Middle frontal gyrus (tissue), 1 donor: ENCODE data around the gene OBP2A.
"Not testable (repeated sequence)": the region's sequence is repeated elsewhere in the genome, so short reads cannot be mapped to it uniquely, and the experiment has no call there.

Source experiments
- DNase-seq: peaks from one replicate; pipeline ENCODE4 v3.0.0-alpha.2; 2015; ENCODE audit warnings: low spot score; ENCODE audit errors: extremely low spot score

Gene OBP2A

DNA sequence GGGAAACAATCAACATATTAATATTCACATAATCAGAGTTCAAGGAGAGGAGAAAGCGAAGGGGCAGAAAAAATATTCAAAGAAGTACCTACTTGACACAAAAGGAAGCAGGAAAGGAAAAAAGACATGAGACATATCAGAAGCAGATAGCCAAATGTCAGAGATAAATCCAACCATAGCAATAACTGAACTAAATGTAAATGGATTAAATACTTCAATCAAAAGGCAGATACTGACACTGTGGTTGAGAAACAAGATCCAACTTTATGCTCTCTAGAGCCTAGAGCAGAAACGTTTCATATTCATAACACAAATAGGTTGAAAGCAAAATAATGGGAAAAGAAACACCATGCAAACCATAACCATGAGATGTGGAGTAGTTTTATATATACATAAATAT, 36.5 kb upstream of the OBP2A start:
- no peak for DNase-seq

DNA sequence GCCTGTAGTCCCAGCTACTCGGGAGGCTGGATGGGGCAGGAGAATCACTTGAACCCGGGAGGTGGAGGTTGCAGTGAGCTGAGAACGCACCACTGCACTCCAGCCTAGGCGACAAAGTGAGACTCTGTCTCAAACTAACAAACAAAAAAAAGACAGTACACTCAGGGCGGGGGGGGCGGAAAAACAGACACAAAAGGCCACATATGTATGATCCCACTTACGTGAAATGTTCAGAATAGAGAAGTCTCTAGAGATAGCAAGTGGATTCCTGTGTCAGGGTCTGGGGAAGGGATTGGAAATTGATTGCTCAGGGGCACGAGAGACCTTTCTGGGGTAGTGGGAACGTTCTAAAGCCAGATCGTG, 33.7 kb upstream of the OBP2A start:
- no peak for DNase-seq

- no peak for DNase-seq
Observed at GRCh38 chr9:135512904-135513303, 33.0 kb upstream of the OBP2A start.

GRCh38 chr9:135513351-135513846, 32.5 kb upstream of the OBP2A start:
- no peak for DNase-seq

- not testable (repeated sequence) for DNase-seq
Observed at GRCh38 chr9:135513906-135514305, 32.0 kb upstream of the OBP2A start.

GRCh38 chr9:135514342-135515082, 31.4 kb upstream of the OBP2A start:
- no peak for DNase-seq

GRCh38 chr9:135515083-135515951, 30.6 kb upstream of the OBP2A start:
- DNase-seq = no peak

GRCh38 chr9:135516132-135516860, 29.6 kb upstream of the OBP2A start:
- DNase-seq = no peak

DNA sequence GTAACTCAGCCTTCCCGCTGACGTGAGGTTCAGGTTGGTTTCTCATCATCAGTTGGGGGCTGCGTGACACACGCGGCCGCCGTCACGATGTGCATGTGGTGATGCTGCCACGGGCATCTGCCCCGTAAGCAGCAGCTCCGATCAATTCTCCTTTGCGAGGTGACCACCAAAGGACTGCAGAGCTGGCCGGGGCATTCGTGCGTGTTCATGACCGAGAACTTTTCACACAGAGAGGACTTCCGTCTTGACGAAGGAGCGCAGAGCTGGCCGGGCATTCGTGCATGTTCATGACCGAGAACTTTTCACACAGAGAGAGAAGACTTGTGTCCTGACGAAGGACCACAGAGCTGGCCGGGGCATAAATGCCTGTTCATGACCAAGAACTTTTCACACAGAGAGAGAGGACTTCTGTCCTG, 28.5 kb upstream of the OBP2A start:
- DNase-seq = no peak

DNA sequence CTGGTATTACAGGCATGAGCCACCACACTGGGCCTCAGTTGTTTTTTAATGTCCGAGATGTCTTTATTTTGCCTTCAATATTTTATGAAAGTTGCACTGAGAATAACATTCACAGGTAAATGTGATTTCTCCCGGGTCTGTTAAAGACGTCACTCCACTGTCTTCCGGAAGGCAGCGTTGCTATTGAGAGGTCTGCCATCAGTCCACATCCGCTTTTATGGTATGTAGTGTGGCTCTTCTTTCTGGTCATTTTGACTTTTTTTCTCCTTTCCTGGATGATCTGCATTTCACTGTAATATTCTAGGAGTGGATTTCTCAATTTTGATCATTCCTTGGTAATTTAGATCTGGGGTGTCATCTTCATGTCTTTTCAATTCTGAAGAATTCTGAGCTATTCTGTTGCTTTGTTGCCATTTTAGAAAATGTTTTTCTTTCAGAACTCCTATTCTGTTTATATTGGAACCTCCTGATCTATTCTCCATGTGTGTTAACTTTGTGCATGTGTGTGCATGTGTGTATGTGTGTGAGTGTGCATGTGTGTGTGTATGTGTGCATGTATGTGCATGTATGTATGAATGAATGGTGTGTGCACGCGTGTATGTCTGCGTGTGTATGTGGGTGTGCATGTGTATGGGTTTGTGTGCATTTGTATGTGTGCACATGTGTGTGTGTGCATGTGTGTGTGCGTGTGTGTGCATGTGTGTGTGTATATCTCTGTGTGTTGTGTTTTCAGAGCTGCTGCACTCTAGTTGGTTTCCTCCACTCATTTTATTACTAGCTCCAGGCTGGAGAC, 26.6 kb upstream of the OBP2A start:
- DNase-seq = no peak

DNA sequence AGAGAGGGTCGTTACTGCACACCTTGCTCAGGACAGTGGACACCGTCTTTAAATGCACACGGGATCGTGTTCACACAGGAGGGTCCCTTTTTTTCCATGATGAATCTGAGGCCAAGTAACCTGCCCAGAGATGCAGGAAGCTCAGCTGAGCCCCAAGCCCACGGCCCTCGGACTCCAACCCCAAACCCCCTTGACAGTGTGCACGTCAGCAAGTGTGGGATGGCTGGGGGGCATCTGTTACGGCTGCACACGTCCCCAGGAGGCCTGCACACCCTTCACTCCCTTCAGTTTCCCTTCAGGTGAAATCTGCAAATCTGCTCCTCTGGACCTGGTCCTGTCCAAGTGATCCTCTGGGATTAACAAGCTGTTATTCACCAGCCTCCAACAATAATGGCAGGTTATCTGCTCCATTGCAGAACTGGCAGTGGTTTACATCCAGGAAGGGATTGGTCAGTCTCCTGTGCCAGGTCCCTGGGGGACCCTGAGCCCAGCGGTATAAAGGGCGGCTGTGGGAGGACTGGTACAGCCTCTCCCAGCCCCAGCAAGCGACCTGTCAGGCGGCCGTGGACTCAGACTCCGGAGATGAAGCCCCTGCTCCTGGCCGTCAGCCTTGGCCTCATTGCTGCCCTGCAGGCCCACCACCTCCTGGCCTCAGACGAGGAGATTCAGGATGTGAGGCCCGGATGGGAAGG, 24.9 kb upstream of the OBP2A start, which contains the start of gene LCN1:
TSS of gene LCN1 (plus strand) at position 525 of the 692 bp plus-strand sequence. CDS start at position 583, 58 bp downstream.
- DNase-seq = no peak

GRCh38 chr9:135521608-135522095, 24.3 kb upstream of the OBP2A start:
- DNase-seq = no peak

DNA sequence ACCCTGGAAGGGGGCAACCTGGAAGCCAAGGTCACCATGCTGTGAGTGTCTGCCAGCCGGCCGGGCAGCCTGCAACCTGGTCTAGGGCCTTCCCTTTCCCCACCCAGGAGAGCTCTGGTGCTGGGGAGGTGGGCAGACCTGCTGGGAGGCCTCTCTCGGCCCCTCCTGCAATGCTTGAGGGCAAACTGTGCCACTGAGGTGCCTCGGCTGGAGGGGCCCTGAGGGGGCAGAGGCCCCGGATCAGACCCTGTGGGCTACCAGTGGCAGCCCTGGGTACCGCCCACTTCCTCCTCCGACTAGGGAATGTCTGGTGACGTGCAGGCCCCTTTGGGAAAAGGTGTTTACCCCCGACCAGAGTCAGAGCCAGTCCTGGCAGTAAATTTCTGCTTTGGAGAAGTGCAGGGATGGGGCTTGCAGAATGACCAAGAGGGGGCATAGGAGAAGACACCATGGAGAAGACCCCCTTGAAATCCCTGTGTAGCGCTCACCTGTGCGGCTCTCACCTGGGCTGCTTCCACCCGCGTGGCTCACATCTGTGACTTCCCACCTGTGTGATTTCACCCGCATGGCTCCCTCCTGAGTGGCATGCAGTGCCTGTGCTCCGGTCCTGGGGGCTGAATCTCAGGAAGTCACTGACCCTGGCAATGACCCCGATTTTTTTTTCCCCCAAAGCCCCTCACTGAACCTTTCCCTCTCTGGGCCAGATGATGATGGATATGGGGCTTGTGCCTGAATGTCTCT, 23.6 kb upstream of the OBP2A start:
- no peak for DNase-seq

- no peak for DNase-seq
Observed at GRCh38 chr9:135522931-135523330, 23.0 kb upstream of the OBP2A start.

- no peak for DNase-seq
Observed at GRCh38 chr9:135523521-135524129, 22.3 kb upstream of the OBP2A start.

GRCh38 chr9:135524130-135524861, 21.6 kb upstream of the OBP2A start:
- DNase-seq = no peak

- DNase-seq = no peak
Observed at GRCh38 chr9:135525241-135526088, 20.5 kb upstream of the OBP2A start.
